A549 (cell line): ENCODE data around the gene PAGE2.

ENCODE experiments used
- EHMT2 ChIP-seq: fragments of 200-600 bp; sonication (generic); IDR thresholded peaks from 2 replicates; pipeline ENCODE4 v1.6.1; 2016; ENCODE audit warnings: antibody characterized with exemption, low read depth, mild to moderate bottlenecking, moderate library complexity
- EP300 ChIP-seq, 2 experiments: fragments of >200 bp; sonication (Bioruptor Twin); formaldehyde crosslinking; IDR thresholded peaks; 2 replicates in 1 of 2; 3 replicates in 1 of 2; pipeline ENCODE4 v1.6.1; 2016 to 2017
- MYC ChIP-seq: IDR thresholded peaks from 2 replicates; pipeline ENCODE4 v1.6.1; 2012; ENCODE audit warnings: mild to moderate bottlenecking, inconsistent platforms, low read length, improper control_type of control experiment, borderline replicate concordance
- USF2 ChIP-seq: fragments of 450-650 bp; IDR thresholded peaks from 2 replicates; pipeline ENCODE4 v1.6.1; 2014; ENCODE audit warnings: antibody characterized with exemption
- ZC3H11A ChIP-seq: fragments of 450-650 bp; IDR thresholded peaks from 2 replicates; pipeline ENCODE4 v1.6.1; 2014; ENCODE audit warnings: antibody characterized with exemption, mild to moderate bottlenecking
- TF ChIP-seq, protein P1 (sequence below): fragments of >200 bp; sonication (Bioruptor Twin); formaldehyde crosslinking; IDR thresholded peaks from 3 replicates; pipeline ENCODE4 v1.5.1; 2016

- TF ChIP-seq, protein P1, sequence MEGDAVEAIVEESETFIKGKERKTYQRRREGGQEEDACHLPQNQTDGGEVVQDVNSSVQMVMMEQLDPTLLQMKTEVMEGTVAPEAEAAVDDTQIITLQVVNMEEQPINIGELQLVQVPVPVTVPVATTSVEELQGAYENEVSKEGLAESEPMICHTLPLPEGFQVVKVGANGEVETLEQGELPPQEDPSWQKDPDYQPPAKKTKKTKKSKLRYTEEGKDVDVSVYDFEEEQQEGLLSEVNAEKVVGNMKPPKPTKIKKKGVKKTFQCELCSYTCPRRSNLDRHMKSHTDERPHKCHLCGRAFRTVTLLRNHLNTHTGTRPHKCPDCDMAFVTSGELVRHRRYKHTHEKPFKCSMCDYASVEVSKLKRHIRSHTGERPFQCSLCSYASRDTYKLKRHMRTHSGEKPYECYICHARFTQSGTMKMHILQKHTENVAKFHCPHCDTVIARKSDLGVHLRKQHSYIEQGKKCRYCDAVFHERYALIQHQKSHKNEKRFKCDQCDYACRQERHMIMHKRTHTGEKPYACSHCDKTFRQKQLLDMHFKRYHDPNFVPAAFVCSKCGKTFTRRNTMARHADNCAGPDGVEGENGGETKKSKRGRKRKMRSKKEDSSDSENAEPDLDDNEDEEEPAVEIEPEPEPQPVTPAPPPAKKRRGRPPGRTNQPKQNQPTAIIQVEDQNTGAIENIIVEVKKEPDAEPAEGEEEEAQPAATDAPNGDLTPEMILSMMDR, result no peak
- TF ChIP-seq MYC (no peak), EP300 (IDR thresholded peaks at IDR 0.05) (no peak), ZC3H11A (no peak), USF2 (no peak), EHMT2 (no peak)
Observed at GRCh38 chrX:55107262-55107661, 18.4 kb downstream of the PAGE2 start.
